Spleen (tissue), 7 donors: ENCODE results near the gene CANX.
"Not testable (repeated sequence)": the region's sequence is repeated elsewhere in the genome, so short reads cannot be mapped to it uniquely, and the experiment has no call there.

ENCODE experiments used
- POLR2A ChIP-seq, 3 donors: fragments of 450-650 bp; IDR thresholded peaks; one replicate each; pipeline ENCODE4 v1.5.1; 2017; ENCODE audit warnings: antibody characterized with exemption in 3 of 3, mild to moderate bottlenecking in 1 of 3
- POLR2AphosphoS5 ChIP-seq, 3 donors: sonication (generic); formaldehyde crosslinking; IDR thresholded peaks; one replicate each; pipeline ENCODE4 v1.5.1; 2017; ENCODE audit warnings: antibody characterized with exemption in 3 of 3
- TF ChIP-seq, protein P1 (sequence below), 11 experiments: fragments of 200-600 bp in 7 of 11; fragments of 450-650 bp in 4 of 11; sonication (generic) in 4 of 11; IDR thresholded peaks in 8 of 11; conservative IDR thresholded peaks in 3 of 11; 1 replicate in 7 of 11; 2 replicates in 4 of 11; pipeline versions ENCODE4 v1.4.0 to v1.8.0; 2016 to 2021; ENCODE audit warnings: antibody characterized with exemption in 11 of 11, inconsistent platforms in 4 of 11, mild to moderate bottlenecking in 1 of 11
- donor health status: DM: no; HTN: no; CAD: no; lungs with moderate emphysema.
- donor health status: DM: no; HTN: no; CAD: no.
- donor health status: DM: no; HTN: no; CAD: no.

DNA sequence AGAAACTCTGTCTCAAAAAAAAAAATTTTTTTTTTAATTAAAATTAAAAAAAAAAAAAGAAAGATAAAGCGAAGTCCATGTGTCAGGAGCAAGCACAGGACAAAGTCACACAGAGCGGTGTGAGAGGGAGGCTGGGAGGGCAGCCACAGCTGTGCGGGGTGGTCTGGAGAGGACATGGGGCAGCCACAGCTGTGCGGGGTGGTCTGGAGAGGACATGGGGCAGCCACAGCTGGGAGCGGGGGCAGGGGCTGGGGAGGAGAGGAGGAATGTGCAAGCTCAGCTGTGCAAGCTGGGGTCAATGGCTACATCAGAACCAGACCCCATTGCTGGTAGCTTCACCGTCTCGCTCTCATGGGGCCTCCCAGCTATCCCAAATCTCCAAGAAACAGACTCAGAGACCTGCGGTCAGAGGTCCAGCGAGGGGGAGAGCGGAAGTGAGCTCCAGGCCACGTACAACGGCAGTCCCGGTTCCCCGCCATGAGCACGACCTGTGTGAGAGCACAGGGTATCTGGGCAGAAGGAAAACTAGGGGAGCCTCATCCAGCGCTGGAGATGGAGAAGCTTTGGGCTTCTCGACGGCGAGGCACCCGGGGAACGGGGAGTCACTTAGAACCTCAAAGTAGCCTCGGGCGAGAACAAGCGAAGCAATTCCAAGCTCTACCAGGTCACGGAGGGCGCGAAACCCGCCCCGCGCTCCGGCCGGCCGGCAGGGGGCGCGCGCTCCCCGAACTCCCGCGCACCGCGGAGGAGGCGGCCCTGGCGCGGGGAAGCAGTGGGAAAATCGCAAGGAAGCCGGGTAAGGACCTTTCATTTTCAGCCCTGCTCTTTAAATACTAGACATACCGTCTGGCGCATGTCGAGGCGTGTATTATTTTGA lies 41.2 kb upstream of the CANX start:
- TF ChIP-seq, protein P1, sequence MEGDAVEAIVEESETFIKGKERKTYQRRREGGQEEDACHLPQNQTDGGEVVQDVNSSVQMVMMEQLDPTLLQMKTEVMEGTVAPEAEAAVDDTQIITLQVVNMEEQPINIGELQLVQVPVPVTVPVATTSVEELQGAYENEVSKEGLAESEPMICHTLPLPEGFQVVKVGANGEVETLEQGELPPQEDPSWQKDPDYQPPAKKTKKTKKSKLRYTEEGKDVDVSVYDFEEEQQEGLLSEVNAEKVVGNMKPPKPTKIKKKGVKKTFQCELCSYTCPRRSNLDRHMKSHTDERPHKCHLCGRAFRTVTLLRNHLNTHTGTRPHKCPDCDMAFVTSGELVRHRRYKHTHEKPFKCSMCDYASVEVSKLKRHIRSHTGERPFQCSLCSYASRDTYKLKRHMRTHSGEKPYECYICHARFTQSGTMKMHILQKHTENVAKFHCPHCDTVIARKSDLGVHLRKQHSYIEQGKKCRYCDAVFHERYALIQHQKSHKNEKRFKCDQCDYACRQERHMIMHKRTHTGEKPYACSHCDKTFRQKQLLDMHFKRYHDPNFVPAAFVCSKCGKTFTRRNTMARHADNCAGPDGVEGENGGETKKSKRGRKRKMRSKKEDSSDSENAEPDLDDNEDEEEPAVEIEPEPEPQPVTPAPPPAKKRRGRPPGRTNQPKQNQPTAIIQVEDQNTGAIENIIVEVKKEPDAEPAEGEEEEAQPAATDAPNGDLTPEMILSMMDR (IDR thresholded peaks at IDR 0.05 in 8 of 11, conservative IDR thresholded peaks at IDR 0.05 in 3 of 11) = peak in 2 of 11 experiments; percentile 17 to 28
- not testable (repeated sequence) for TF ChIP-seq POLR2AphosphoS5, POLR2A (IDR thresholded peaks at IDR 0.05)
